HL-60/S4 treated with retinoic acid at 250 ng/mL for 4 days and 3 days (cell line): ENCODE data around the gene WNT8B.

Source experiments
- in situ Hi-C: fragments of 300-500 bp; cut with MboI; formaldehyde crosslinking; loops from 2 replicates; pipeline ENCODE4 v1.7.0; 2022; ENCODE audit warnings: low sequenced_read_pairs

The WNT8B gene

GRCh38 chr10:100462709-100463108, at the start of gene WNT8B:
Gene WNT8B (plus strand): TSS chr10:100463009. CDS start chr10:100463169, 160 bp downstream.
- in situ Hi-C loops, result no loop called here

- in situ Hi-C loops, result no loop called here
Observed at GRCh38 chr10:100413173-100413572, 49.6 kb upstream of the WNT8B start.

- in situ Hi-C loops, result no loop called here
Observed at GRCh38 chr10:100419911-100420449, 42.8 kb upstream of the WNT8B start.

GRCh38 chr10:100427374-100427773, 35.4 kb upstream of the WNT8B start:
- in situ Hi-C loops, result no loop called here

- in situ Hi-C loops, result loop anchor here (10.0 kb wide), 1 partner anchor 89 kb away; the partner anchor contains the start of gene SCD
Observed at GRCh38 chr10:100433253-100434240, 29.3 kb upstream of the WNT8B start.

GRCh38 chr10:100436255-100436654, 26.6 kb upstream of the WNT8B start:
- in situ Hi-C loops, result loop anchor here (10.0 kb wide), 1 partner anchor 91 kb away; the partner anchor contains the start of gene SCD

GRCh38 chr10:100438674-100439315, 24.0 kb upstream of the WNT8B start:
- in situ Hi-C loops, result loop anchor here (10.0 kb wide), 1 partner anchor 94 kb away; the partner anchor contains the start of gene SCD

- in situ Hi-C loops, result no loop called here
Observed at GRCh38 chr10:100442548-100442947, 20.3 kb upstream of the WNT8B start.

- in situ Hi-C loops, result no loop called here
Observed at GRCh38 chr10:100446130-100446761, 16.6 kb upstream of the WNT8B start.

- in situ Hi-C loops, result no loop called here
Observed at GRCh38 chr10:100447663-100448062, 15.1 kb upstream of the WNT8B start.

- in situ Hi-C loops, result no loop called here
Observed at GRCh38 chr10:100448951-100449350, 13.9 kb upstream of the WNT8B start.

GRCh38 chr10:100468322-100468721, 5.5 kb downstream of the WNT8B start:
- in situ Hi-C loops, result no loop called here

- in situ Hi-C loops, result no loop called here
Observed at GRCh38 chr10:100468978-100469377, 6.2 kb downstream of the WNT8B start.

- in situ Hi-C loops, result no loop called here
Observed at GRCh38 chr10:100469756-100470155, 6.9 kb downstream of the WNT8B start.

GRCh38 chr10:100470367-100470766, 7.6 kb downstream of the WNT8B start:
- in situ Hi-C loops, result no loop called here

GRCh38 chr10:100477970-100478369, 15.2 kb downstream of the WNT8B start:
- in situ Hi-C loops, result no loop called here

- in situ Hi-C loops, result no loop called here
Observed at GRCh38 chr10:100479037-100479436, 16.2 kb downstream of the WNT8B start.

GRCh38 chr10:100480002-100480401, 17.2 kb downstream of the WNT8B start:
- in situ Hi-C loops, result no loop called here

GRCh38 chr10:100481462-100482081, 18.8 kb downstream of the WNT8B start:
- in situ Hi-C loops, result no loop called here

- in situ Hi-C loops, result no loop called here
Observed at GRCh38 chr10:100482181-100482833, 19.5 kb downstream of the WNT8B start.
